NCI-H69 (cell line): Measurements from ENCODE around the gene RIMBP2.

Experiments
- DNase-seq: peaks from one replicate; lab custom pipeline; 2025; lab: John Stamatoyannopoulos, UW

Gene RIMBP2

DNA sequence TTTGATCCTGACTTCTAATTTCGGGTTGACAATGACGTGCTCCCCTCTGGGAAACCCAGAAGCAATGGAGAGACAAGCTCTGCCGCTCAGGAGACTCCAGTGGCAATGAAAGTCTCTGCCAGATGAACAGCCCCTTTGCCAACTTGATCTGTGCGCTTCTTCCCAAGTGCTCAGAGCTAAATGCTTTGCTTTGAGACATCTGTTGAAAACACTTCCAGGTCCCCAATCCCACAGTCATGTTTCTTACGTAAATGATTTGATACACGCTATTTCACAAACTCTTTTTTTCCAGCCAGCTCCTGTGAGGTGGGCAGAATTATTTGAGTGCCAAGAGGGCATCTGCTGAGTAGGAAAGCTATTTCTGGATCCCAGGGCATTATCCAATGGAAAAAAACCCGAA, 147.6 kb downstream of the RIMBP2 start:
- DNase-seq, result no peak

DNA sequence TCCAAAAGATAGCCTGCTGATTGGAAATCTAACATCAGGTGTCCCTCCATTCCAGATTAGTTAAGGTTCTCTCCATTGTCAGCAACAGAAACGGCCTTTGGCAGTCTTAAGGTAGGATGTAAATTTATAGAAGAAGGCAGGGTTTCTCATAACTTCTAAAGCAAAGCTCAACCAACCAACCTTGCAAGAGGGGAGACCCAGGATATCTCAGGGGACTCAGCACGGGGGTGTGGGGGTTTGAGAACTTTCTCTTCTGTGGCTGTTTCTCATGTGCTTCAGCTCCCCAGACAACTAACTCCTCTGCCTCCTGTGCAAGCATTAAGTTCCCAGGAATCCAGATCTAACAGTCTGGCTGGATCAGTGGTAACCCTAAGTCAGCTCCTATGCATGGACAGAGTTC, 148.1 kb downstream of the RIMBP2 start:
- no peak for DNase-seq

DNA sequence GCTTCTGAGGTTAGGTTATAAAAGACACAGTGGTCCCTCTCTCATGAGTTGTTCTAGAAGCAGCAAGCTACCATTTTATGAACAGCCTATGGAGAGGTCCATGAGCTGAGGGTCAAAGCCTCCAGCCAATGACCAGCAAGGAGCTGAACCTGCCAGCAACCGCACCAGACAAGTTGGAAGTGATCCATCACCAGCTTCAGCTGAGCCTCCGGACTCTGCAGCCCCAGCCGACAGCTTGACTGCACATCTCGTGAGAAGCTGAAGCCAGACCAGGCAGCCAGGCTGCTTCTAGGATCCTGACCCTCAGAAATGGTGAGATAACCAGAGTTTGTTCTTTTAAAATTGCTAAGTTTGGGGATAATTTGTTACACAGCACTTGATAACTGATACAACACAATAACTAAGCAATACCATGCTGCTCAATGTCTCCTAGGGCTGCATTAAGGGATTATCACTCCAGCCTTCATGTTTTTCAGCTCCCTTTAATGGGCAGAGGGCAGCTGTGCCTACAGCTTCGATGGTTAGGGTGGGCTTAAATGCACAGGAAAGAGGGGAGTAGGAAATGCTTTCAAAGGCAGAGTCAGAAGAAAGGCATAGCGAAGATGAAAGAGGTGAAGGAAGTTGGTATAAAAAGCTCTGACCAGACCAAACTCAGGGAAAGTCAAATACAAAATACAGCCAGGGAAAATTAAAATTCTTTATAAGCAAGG, 149.5 kb downstream of the RIMBP2 start:
- DNase-seq, result no peak

DNA sequence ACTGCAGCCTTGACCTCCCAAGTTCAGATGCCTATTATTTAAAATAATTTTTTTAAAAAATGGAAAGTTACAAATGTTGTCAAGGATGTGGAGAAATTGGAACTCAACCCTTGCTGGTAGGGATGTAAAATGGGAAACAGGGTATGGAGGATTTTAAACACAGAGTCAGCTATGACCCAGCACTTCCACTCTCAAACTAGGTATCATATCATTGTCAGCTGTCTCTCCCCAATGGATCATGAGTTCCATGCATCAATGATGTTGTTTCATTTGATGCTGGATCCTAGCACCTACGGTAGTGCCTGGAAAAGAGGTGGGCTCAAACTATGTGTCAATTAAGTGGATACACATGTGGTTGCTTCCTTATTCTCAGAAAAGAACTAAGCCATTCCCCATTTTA, 150.9 kb downstream of the RIMBP2 start:
- DNase-seq, result no peak

DNA sequence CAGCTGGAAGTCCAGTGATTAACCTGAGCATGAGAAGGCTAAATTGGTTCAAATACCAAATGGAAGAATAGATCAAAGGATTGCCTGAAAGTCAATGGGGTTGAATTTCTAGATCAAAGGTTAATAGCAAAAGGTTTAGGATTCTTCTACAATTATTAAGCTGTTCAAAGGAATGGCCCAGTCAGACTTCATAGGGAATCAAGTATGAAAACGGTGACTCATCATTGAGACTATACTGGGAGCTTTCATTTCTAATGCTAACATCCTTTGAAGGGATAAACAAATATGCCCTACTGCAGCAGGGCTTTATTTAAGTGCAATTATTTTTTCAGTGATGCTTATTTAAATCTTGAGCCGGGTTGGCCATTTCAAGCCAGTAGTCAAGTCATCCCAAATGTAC, 152.8 kb downstream of the RIMBP2 start:
- no peak for DNase-seq

DNA sequence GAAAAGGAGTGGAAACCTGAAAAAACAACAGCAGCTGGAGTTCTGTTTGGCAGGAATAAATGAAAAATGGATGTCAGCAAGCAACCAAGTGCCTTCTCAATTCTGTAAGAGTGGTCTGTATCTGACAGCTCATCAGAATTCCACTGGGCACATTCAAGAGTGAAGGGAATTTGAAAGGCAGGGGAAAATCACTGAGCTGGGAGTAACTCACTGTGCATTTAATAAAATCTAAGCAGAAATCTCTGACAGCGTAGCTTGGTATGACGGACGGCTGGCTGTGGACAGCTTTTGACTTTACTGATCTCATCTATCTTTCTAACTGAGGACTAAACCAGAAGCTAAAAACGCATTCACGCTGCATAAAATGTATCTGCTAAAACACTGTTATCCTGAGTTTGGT, 153.4 kb downstream of the RIMBP2 start:
- DNase-seq, result no peak

DNA sequence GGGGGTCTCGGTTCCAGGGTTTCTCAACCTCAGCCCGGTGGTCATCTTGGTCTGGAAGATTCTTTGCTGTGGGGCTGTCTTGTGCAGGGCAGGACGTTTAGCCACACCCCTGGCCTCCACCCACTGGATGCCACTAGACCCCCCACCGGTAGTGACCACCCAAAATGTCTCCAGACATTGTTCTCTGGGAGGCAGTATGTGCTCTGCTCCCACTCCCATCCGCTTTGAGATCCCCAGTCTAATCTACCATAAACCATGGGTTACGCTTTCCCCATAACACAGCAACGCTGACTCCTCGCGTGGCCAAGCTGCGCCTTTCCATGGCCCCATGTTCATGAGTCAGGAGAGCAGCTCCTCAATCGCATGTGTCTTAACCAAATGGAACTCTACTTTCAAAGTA, 155.8 kb downstream of the RIMBP2 start:
- no peak for DNase-seq

DNA sequence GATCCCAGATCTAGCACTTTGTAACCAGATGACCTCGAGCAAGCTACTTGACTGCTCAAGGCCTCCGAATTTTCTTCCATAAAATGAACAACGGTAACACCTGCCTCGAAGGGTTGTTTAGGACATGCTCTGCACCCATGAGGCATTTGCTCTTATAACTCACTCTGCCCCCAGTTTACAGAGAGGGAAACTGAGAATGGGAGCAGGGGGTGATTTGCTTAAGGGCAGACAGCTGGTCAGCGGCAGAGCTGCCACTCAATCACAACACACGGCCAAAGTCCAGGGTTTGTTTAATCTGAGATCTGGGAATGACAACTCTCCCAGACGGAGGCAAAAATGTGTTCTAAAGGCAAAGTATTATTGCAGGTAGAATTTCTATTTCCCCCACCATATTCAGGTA, 156.3 kb downstream of the RIMBP2 start:
- no peak for DNase-seq

DNA sequence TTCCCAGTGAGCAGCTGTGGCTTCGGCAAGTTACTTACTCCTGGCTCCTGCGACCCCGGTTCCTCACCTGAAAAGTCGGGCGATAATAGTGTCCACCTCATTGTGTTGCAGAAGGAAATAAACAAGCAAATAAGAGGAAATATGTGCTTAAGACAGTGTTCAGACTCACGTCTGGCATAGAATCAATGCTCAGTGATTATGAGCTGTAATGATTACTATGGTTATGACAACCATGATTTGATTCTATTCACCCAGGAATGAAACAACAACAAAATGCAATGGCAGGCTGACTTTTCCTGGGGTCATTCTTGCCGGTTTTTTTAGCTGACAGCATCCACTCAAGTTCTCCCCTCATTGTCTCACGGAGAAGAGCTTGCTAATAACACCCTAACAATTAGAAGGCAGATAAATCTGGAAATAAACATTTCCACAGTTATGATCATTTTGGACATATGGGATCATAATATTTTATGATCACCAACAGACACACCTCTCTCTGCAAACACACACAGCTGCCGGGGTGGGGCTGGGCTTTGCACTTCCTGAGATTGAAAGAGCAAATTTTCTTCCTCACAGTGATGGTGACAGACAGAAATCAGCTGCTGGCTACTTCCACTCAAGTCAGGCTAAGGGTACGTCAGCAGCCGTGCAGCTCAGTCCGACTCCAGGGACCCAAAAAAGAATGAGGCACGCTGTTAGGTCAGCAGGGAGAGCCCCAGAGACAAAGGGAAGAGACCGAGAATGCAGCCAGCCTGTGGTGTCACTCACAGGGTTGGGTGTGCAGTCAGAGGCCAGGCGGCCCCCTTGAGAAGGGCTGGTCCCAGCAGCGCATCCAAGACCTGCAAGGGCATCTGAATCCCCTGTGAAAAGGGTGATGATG, 158.0 kb downstream of the RIMBP2 start:
- DNase-seq, result peak; percentile 44

DNA sequence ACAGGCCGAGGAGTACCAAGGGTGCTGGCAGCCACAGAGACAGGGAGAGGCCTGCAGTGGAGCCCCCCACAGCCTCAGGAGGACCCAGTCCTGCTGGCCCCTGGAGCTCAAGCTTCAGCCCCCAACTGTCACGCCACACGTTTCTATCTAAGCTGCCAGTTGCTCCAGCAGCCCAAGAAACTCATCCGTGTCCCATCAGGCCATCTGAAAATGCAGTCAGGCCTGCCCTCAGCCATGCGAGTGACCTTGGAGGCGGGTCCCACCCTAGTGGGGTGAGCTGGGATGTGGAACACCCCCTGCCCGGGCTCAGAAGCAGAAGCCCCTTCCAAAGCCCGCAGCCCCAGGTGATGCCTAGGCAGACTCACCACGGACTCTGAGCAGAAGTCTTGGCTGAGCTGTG, 158.9 kb downstream of the RIMBP2 start:
- DNase-seq, result no peak

DNA sequence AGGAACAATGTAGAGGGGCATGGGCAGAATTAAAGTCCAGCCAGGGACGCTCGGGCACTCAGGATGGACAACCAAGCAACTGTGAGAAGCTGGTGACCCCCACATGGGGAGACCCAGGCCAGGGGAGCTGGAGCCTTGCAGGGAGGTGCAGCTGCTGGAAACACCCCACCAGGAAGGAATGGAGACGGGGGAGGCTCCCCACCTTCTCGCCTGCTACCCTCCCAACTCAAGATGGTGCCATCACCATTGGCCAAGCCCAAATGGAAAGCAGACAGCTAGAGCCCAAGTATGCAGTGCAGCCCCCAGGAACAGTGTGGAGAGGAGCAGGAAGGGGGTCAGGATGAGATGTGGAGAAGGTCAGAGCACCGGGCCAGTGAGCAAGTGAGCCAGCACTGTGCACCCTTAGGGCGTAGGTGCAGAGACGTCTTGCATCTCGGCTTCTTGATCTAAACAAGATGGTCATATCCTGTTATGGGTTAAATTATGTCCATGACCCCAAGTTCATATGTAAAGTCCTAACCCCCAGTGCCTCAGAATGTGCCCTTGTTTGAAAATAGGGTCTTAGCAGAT, 159.5 kb downstream of the RIMBP2 start:
- DNase-seq, result no peak

DNA sequence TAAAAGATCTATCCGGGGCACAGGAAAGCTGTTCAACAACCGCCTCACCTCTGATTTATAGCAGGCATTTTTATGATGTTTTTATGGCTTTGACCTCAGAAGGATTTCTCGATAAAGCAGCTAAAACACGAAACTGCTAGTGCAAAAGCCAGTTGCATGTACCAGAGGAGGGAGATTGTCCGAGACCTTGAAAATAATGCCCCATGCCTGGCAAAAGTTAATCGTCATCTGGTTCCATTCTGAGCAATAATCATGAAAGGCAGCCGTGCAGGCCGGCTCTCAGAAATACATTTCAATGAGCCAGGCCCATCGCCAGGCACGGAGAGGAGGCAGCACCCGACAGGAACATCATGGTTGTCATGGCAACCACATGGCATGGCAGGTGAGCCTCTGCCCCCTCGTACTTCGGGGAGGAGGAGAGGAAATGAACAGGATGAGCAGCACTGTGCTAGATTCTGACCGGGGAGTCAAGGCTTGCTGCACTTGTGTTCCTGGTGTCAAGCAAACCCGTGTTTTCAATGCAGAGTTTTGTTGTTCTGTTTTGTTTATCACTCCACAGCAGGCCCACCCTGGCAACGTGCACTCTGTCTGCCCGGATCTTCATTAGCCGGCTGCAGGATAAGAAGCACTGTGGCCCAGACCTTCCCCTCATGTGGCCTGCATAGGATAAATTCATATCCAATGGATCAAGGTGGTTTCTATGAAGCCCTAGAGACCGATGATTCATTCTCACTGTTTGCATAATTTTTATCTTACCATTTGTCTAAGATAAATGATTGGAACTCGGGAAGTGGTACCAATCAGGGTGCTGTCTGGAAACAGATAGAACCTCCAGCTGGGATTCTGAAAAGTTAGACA, 160.2 kb downstream of the RIMBP2 start:
- peak; percentile 9 for DNase-seq

DNA sequence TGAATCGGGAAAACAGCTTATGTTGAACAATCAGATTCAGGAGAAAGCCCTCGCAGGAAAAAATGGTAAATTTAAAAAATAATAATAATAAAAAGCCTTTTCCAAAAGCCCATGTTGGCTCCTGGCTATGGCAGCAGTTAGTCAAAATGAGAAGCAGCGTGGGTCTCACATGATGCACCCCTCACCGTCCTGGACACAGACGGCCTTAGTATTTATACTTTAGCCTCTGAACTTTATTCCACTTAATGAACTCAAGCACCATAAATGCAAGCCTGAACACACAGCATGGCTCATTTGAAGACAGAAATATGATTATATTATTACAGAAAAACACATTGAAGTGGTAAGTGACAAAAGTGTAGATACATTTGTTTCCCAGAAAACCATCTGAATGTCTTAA, 160.9 kb downstream of the RIMBP2 start:
- DNase-seq, result no peak

DNA sequence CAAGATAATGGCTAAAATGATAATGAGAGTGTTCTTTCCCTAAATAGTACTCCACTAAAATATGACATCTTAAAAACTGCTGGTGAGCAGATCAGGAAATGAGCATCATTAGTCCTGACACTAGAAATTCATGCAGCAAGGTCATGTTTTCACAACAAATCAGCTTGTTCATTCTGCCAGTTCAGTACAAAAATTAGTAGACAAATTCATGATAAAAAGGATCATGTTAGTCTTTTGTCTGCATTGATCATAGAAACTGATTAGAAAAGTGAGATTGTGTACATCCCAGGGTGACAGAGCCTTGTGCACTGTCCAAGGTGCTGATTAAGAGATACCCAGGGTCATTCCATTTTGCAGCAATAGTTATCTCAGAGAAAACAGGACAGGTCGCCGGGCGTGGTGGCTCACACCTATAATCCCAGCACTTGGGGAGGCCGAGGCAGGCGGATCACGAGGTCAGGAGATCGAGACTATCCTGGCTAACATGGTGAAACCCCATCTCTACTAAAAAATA, 163.6 kb downstream of the RIMBP2 start:
- DNase-seq, result no peak

DNA sequence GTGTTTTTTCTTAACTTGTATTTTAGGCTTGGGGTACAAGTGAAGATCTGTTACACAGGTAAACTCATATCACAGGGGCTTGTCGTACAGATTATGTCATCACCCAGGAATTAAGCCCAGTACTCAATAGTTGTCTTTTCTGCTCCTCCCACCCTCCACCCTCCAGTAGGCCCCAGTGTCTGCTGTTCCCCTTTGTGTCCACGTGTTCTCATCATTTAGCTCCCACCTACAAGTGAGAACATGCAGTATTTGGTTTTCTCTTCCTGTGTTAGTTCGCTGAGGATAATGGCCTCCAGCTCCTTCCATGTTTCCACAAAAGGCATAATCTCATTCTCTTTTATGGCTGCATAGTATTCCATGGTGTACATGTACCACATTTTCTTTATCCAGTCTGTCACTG, 166.7 kb downstream of the RIMBP2 start:
- DNase-seq, result no peak

DNA sequence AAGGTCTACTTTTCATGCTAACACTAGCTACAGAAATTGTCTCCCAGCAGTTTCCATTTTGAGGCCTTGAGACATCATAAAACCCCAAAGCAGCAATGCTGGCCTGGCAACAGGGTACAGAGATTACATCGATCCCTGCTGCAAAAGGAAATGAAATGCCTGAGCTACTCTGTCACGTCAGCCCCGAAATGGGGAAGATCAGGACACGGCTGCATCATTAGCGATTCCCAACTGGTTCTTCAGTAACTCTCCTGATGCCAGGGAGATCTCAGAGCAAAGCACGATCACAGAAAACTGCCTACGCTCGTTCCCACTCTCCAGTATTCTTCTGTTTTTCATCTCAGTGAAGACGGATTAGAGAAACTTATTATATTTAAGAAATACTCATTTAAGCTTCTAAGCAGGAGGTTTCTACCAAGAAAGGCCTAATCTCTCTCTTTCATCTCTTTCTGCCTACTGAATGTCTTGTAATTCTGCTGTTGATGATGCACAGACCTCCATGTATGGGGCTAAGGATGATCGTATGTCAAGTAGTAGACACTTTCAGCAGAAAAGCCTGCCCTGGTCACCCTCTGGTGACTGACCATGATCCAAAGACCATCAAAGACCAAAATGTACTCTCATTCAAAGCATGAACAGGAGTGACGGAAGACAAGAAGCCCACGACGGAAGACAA, 168.5 kb downstream of the RIMBP2 start:
- no peak for DNase-seq

DNA sequence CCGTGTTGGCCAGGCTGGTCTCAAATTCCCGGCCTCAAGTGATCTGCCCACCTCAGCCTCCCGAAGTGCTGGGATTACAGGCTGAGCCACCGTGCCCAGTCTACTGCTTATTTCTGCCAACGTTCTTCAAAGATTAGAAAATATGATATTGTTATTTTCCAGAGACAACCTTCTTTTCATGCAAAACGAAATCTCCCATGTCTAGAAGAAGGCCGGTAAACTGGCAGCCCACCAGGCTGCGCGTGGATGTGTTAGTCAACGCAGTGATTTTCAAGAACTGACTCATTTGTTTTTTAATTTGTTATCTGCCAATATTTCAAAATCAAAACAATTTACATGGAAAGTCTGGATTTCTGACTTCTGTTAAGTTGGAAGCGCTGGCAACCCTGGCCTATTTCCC, 169.6 kb downstream of the RIMBP2 start:
- no peak for DNase-seq

DNA sequence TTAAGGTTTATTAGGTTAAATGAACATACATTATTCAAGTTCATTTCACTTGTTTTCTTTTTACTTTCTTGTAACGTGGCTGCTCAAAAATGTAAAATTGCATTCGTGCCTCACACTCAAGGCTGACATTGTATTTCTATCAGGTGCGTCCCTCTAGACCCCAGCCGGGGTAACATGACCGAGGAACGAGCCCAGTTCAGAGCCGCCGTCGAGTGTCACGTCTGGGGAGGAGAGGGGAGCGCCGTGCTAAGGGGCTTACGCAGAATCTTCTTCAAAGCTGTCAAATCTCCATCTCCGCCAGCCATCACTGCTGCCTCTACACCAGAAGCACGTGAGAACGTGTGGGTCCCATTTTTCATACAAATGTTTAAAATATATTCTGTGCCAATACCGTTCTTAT, 170.6 kb downstream of the RIMBP2 start:
- no peak for DNase-seq

DNA sequence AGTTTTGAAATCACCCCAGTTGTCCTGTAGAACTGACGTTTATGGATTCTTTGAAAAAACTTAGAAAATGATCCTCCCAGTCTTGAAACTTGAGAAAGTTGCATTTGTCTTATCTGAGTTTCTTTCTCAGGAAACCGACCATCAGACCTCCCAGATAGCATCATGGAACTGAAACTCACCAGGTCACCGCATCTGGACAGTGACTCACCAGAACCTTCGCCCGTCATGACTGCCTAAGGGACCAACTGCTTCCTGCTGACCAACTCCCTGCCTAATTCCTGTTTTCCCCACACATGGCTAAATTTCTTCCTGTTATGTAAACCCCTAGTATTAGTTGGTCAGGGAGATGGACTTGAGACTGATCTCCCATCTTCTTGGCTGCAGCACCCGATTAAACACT, 175.7 kb downstream of the RIMBP2 start:
- DNase-seq, result no peak

DNA sequence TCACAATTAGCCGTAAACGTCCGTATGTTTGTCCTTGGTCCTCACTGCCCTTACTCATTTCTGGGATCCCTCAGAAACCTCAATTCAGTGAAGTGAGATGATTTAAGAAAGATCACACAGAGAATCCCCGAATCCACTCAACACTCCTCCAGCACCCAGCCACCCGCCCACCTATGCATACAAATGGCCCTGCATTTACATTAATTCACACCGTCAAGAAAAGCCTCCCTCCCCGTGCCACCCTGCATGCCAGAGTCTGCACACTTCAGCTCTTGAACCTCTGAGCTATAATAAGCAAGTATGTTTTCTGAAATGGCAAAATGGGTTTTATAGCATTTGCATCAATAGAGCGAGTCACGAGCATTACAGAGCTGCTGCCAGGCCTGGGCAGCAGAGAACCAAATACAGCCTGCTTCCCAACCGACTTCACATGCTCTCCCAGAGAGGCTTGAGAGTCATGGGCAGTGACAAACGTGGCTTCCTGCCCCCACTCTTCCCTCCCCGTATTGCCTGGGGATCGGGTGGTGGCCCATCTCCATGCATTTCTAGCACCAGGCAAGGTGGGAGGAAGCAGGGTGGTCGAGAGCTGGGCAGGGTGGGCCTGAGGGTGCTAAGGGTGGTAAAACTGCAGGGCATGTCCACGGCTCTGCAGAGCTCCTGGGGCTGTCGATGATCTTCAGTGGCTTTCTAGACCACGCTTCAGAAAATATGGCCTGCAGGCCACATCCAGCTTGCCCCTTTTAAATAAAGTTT, 177.6 kb downstream of the RIMBP2 start:
- no peak for DNase-seq

DNA sequence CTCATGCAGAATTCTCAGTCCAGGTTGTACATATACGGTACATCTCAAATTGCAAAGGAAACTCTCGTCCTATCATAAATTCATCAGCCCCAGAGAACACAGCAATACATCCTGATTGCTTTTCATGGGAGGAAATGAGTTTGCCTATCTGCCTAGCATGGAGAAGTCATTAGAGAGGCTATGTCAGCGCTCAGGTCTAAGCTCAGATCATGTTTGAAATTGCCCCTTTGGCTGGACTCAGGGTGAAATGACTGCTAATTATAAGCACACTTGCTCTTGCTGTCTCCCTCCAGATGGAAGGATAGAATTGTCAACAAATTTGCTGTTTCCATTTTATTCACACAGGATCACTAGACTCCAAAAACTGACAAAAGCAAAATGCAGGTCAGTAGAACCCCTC, 178.4 kb downstream of the RIMBP2 start:
- DNase-seq, result no peak
